Keratinocyte (primary cell): ENCODE measurements around the gene SPIRE1. TPM values are rescaled to one million over a fixed set of nuclear protein-coding genes. Genes with fewer than 3 reads are reported as not detected.

Experiments used
- DNase-seq: peaks from one replicate; pipeline ENCODE4 v3.0.0-alpha.2; 2011; ENCODE audit warnings: low read depth, missing footprints, low spot score
- FAIRE-seq: peaks from 2 replicates; lab custom pipeline; 2011; peaks lifted over from hg19 to GRCh38; lab: Jason Lieb, UNC
- H2AFZ ChIP-seq: 2 replicates; pipeline ENCODE4 v1.6.0; 2012; ENCODE audit warnings: low read length, control low read depth, inconsistent platforms; ENCODE audit not compliant: control insufficient read depth
- H3K27ac ChIP-seq: 2 replicates; pipeline ENCODE4 v1.5.1; 2011; ENCODE audit warnings: low read length; ENCODE audit not compliant: control insufficient read depth, insufficient read depth
- H3K27me3 ChIP-seq: 3 replicates; pipeline ENCODE4 v1.6.0; 2011; ENCODE audit warnings: low read length; ENCODE audit not compliant: control insufficient read depth, insufficient read depth; ENCODE audit errors: extremely low read depth
- H3K36me3 ChIP-seq, 2 experiments: 2 replicates in 1 of 2; 3 replicates in 1 of 2; pipeline ENCODE4 v1.5.1; 2011; ENCODE audit warnings: low read length in 2 of 2, mild to moderate bottlenecking in 1 of 2; ENCODE audit not compliant: control insufficient read depth in 2 of 2, insufficient read depth in 2 of 2; ENCODE audit errors: extremely low read depth in 1 of 2
- H3K4me1 ChIP-seq: 3 replicates; pipeline ENCODE4 v1.5.1; 2011; ENCODE audit warnings: low read length; ENCODE audit not compliant: control insufficient read depth, insufficient read depth; ENCODE audit errors: extremely low read depth
- H3K4me2 ChIP-seq: 3 replicates; pipeline ENCODE4 v1.6.0; 2011; ENCODE audit warnings: low read depth, low read length; ENCODE audit not compliant: control insufficient read depth, insufficient read depth; ENCODE audit errors: extremely low read depth
- H3K4me3 ChIP-seq, 3 experiments: fragments of 200-600 bp in 1 of 3; sonication (generic) in 1 of 3; 2 replicates in 2 of 3; 3 replicates in 1 of 3; pipeline ENCODE4 v1.5.1; 2011 to 2016; ENCODE audit warnings: low read length in 3 of 3, mild to moderate bottlenecking in 3 of 3, control low read depth in 2 of 3, inconsistent platforms in 1 of 3, low read depth in 1 of 3, mixed read lengths in 1 of 3, mixed run types in 1 of 3, moderate library complexity in 1 of 3; ENCODE audit not compliant: control insufficient read depth in 2 of 3, insufficient read depth in 2 of 3; ENCODE audit errors: extremely low read depth in 1 of 3
- H3K79me2 ChIP-seq: 2 replicates; pipeline ENCODE4 v1.6.0; 2012; ENCODE audit warnings: low read length; ENCODE audit not compliant: control insufficient read depth, insufficient read depth
- H3K9ac ChIP-seq: 3 replicates; pipeline ENCODE4 v1.6.0; 2011; ENCODE audit warnings: low read length; ENCODE audit not compliant: control insufficient read depth, insufficient read depth; ENCODE audit errors: extremely low read depth
- H3K9me1 ChIP-seq: 3 replicates; pipeline ENCODE4 v1.6.0; 2011; ENCODE audit warnings: low read length; ENCODE audit not compliant: control insufficient read depth, insufficient read depth; ENCODE audit errors: extremely low read depth
- H3K9me3 ChIP-seq: 2 replicates; pipeline ENCODE4 v1.5.1; 2012; ENCODE audit warnings: low read depth, low read length; ENCODE audit not compliant: control insufficient read depth
- H4K20me1 ChIP-seq: 3 replicates; pipeline ENCODE4 v1.6.0; 2011; ENCODE audit warnings: low read length; ENCODE audit not compliant: control insufficient read depth, insufficient read depth; ENCODE audit errors: extremely low read depth
- EZH2 ChIP-seq: IDR thresholded peaks from one replicate; pipeline ENCODE4 v1.6.1; 2012; ENCODE audit warnings: inconsistent platforms, mild to moderate bottlenecking, low read length, moderate library complexity
- dilution Hi-C: fragments of 300-500 bp; cut with MboI; formaldehyde crosslinking; loops from one replicate; pipeline ENCODE4 v1.7.0; 2020; ENCODE audit warnings: low sequenced_read_pairs; ENCODE audit not compliant: extremely low pct_ligation_motif_present
- polyA plus RNA-seq, 5 experiments: library from polyadenylated mRNA; depleted of rRNA in 3 of 5; stranded (reverse) in 3 of 5; stranded (forward) in 1 of 5; unstranded in 1 of 5; fragments of >200 nt; gene quantifications; 1 replicate in 1 of 5; 2 replicates in 3 of 5; 3 replicates in 1 of 5; pipeline versions ENCODE4 v1.2.1 to v1.2.3, GENCODE V29; 2011 to 2012; ENCODE audit warnings: missing spikeins in 2 of 5, low read depth in 1 of 5, low replicate concordance in 1 of 5
- TF ChIP-seq, protein P1 (sequence below), 3 experiments: IDR thresholded peaks in 1 of 3; conservative IDR thresholded peaks in 1 of 3; optimal IDR thresholded peaks in 1 of 3; 2 replicates in 2 of 3; 3 replicates in 1 of 3; pipeline versions ENCODE3 to v1.5.1; 2011; ENCODE audit warnings: low read length in 3 of 3, mild to moderate bottlenecking in 3 of 3, moderate library complexity in 2 of 3, control low read depth in 1 of 3, inconsistent platforms in 1 of 3; ENCODE audit not compliant: insufficient read depth in 2 of 3; ENCODE audit errors: extremely low read depth in 1 of 3

The SPIRE1 gene
- polyA plus RNA-seq, 1 donor (not counting 4 experiments of a cell fraction or from before 2014, with no cell fraction given): 20.6 TPM

DNA sequence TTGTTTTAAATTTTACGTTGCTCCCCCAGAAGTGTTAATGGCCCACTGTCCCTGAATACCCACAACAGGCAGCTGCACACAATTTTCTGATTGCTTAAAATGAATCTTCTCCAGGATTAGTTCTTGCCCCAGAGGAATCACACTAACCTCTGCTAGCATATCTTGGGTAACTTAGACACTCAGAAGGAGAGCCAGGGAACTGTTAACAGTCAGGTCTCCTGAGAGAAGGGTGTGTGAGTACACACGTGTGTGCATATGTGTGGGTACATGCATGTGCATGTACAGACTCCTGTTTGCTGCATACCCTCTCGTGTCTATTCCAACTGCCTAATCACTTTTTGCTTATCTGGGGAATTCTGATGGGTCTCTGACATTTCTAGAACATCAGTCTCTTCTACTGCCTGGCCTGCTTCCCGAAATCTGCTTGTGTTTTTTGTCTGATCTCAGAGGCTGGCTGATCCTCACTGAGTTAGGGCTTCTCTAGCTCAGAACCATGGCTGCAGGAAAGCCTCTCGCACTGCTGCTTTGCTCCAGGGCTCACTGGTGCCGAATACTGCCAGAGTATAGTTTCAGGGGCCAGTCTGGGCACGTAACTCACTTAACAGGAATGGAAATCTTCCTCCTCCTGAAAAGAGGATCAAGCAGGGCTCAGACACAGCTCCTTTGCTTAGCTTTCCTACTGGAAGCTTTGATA is 187.4 kb downstream of the SPIRE1 start:
- Histone ChIP-seq H3K9me1 (no peaks in the 10 kb centered on the region), H3K4me3 (no peak overlapping the region), H3K27ac (no peak overlapping the region), H3K4me1 (peaks cover 13% of the 10 kb centered on the region), H3K9me3 (no peaks in the 10 kb centered on the region), H2AFZ (no peak overlapping the region), H3K27me3 (no peaks in the 10 kb centered on the region), H3K4me2 (peak overlapping the region; percentile 49), H3K36me3 (no peaks in the 10 kb centered on the region), H4K20me1 (no peaks in the 10 kb centered on the region), H3K9ac (no peak overlapping the region), H3K79me2 (no peaks in the 10 kb centered on the region)
- dilution Hi-C loops: no loop called here
- peak; percentile 17 for DNase-seq
- FAIRE-seq: peak; percentile 78
- no peak for TF ChIP-seq EZH2
- TF ChIP-seq, protein P1, sequence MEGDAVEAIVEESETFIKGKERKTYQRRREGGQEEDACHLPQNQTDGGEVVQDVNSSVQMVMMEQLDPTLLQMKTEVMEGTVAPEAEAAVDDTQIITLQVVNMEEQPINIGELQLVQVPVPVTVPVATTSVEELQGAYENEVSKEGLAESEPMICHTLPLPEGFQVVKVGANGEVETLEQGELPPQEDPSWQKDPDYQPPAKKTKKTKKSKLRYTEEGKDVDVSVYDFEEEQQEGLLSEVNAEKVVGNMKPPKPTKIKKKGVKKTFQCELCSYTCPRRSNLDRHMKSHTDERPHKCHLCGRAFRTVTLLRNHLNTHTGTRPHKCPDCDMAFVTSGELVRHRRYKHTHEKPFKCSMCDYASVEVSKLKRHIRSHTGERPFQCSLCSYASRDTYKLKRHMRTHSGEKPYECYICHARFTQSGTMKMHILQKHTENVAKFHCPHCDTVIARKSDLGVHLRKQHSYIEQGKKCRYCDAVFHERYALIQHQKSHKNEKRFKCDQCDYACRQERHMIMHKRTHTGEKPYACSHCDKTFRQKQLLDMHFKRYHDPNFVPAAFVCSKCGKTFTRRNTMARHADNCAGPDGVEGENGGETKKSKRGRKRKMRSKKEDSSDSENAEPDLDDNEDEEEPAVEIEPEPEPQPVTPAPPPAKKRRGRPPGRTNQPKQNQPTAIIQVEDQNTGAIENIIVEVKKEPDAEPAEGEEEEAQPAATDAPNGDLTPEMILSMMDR (optimal IDR thresholded peaks at IDR 0.05 in 1 of 3, IDR thresholded peaks at IDR 0.05 in 1 of 3, conservative IDR thresholded peaks at IDR 0.05 in 1 of 3; ENCODE audit: extremely low read depth in 1 of 3, insufficient read depth in 2 of 3, low read length in 3 of 3): no peak

DNA sequence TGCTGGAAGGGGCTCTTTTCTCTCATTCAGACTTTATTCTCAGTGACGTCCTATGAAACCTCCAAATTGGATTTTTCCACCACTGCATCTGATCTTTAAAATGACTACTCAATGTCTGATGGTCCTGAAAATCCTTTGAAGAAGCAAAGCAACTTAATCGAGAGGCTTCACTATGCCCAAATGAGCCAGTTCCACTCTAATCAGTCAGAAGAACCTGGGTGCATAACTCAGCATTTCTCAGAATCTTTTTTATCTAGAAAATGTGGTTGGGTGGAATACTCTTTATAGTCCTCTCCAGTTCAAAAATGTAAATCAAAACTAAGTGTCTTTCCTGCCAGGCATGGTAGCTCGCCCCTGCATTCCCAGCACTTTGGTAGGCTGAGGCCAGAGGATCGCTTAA is 189.5 kb downstream of the SPIRE1 start:
- no peak for FAIRE-seq
- dilution Hi-C loops: no loop called here

More for the DNA sequence above, 189.5 kb downstream of the SPIRE1 start:
- Histone ChIP-seq H4K20me1 (no peaks in the 10 kb centered on the region), H3K27ac (no peak overlapping the region), H3K79me2 (no peaks in the 10 kb centered on the region), H3K4me2 (no peak overlapping the region), H3K9me3 (no peaks in the 10 kb centered on the region), H2AFZ (no peak overlapping the region), H3K36me3 (peaks cover 0 to 4% of the 10 kb centered on the region in 2 experiments), H3K9ac (no peak overlapping the region), H3K9me1 (no peaks in the 10 kb centered on the region), H3K4me1 (peaks cover 13% of the 10 kb centered on the region), H3K27me3 (no peaks in the 10 kb centered on the region), H3K4me3 (no peak overlapping the region)
- DNase-seq: no peak
- TF ChIP-seq, protein P1 (optimal IDR thresholded peaks at IDR 0.05 in 1 of 3, IDR thresholded peaks at IDR 0.05 in 1 of 3, conservative IDR thresholded peaks at IDR 0.05 in 1 of 3; ENCODE audit: extremely low read depth in 1 of 3, insufficient read depth in 2 of 3, low read length in 3 of 3): no peak
